Neural cell (in vitro differentiated cells): Measurements from ENCODE around the gene BRD7. TPM values are rescaled to one million over a fixed set of nuclear protein-coding genes. Genes with fewer than 3 reads are reported as not detected.

ENCODE experiments used
- H2AFZ ChIP-seq: fragments of 200-600, 300-800 bp; sonication (generic), shearing (Covaris generic); 2 replicates; pipeline ENCODE4 v1.6.0; 2014; ENCODE audit warnings: low read depth, mild to moderate bottlenecking, antibody characterized with exemption, low read length, moderate library complexity
- H3F3A ChIP-seq: fragments of 200-600 bp; shearing (Covaris generic); 2 replicates; pipeline ENCODE4 v1.6.1; 2016; ENCODE audit warnings: mild to moderate bottlenecking, moderate library complexity, mixed read lengths, antibody characterized with exemption, low read length; ENCODE audit not compliant: insufficient read depth, poor library complexity, severe bottlenecking
- H3K27ac ChIP-seq: fragments of 200-600, 300-800 bp; sonication (generic), shearing (Covaris generic); 2 replicates; pipeline ENCODE4 v1.5.1; 2014; ENCODE audit warnings: mild to moderate bottlenecking, low read length, moderate library complexity
- H3K27me3 ChIP-seq: fragments of 300-800, 200-600 bp; sonication (generic), shearing (Covaris generic); 2 replicates; pipeline ENCODE4 v1.6.0; 2014; ENCODE audit warnings: mild to moderate bottlenecking, low read depth, low read length, moderate library complexity; ENCODE audit not compliant: insufficient read depth
- H3K36me3 ChIP-seq: fragments of 300-800, 200-600 bp; sonication (generic), shearing (Covaris generic); 2 replicates; pipeline ENCODE4 v1.5.1; 2014; ENCODE audit warnings: mild to moderate bottlenecking, antibody characterized with exemption, low read length, moderate library complexity; ENCODE audit not compliant: insufficient read depth
- H3K4me2 ChIP-seq: fragments of 300-800, 200-600 bp; sonication (generic), shearing (Covaris generic); 2 replicates; pipeline ENCODE4 v1.6.0; 2014; ENCODE audit warnings: mild to moderate bottlenecking, low read length
- H3K4me3 ChIP-seq: fragments of 300-800, 200-600 bp; sonication (generic), shearing (Covaris generic); 2 replicates; pipeline ENCODE4 v1.5.1; 2014; ENCODE audit warnings: mild to moderate bottlenecking, low read length, moderate library complexity
- H3K79me2 ChIP-seq: fragments of 200-600 bp; shearing (Covaris generic); replicated peaks from 2 replicates; pipeline ENCODE4 v1.6.0; 2014; ENCODE audit warnings: mild to moderate bottlenecking, low read length, moderate library complexity; ENCODE audit not compliant: insufficient read depth
- H3K9ac ChIP-seq: fragments of 300-800, 200-600 bp; sonication (generic), shearing (Covaris generic); 2 replicates; pipeline ENCODE4 v1.6.1; 2016; ENCODE audit warnings: mild to moderate bottlenecking, low read length, mixed read lengths
- H3K9me2 ChIP-seq: fragments of 200-600 bp; shearing (Covaris generic); 2 replicates; pipeline ENCODE4 v1.6.1; 2016; ENCODE audit warnings: mild to moderate bottlenecking, low read length, mixed read lengths; ENCODE audit not compliant: insufficient read depth
- H3K9me3 ChIP-seq: fragments of 200-600, 300-800 bp; sonication (generic), shearing (Covaris generic); 2 replicates; pipeline ENCODE4 v1.6.1; 2016; ENCODE audit warnings: mild to moderate bottlenecking, mixed run types, low read length, moderate library complexity, mixed read lengths
- H4K20me1 ChIP-seq: fragments of 200-600 bp; shearing (Covaris generic); 2 replicates; pipeline ENCODE4 v1.6.1; 2016; ENCODE audit warnings: mild to moderate bottlenecking, mixed run types; ENCODE audit not compliant: insufficient read depth
- EP300 ChIP-seq: fragments of 450-650 bp; conservative IDR thresholded peaks from 2 replicates; pipeline ENCODE4 v1.6.1; 2014; ENCODE audit warnings: antibody characterized with exemption, mild to moderate bottlenecking, moderate library complexity; ENCODE audit not compliant: poor library complexity, severe bottlenecking
- EZH2 ChIP-seq: fragments of 200-600, 300-800 bp; shearing (Covaris generic), sonication (generic); IDR thresholded peaks from 2 replicates; pipeline ENCODE4 v1.6.1; 2014; ENCODE audit warnings: antibody characterized with exemption, low read length, borderline replicate concordance, mild to moderate bottlenecking; ENCODE audit not compliant: insufficient read depth, poor library complexity, severe bottlenecking
- MXI1 ChIP-seq: fragments of 450-650 bp; conservative IDR thresholded peaks from 2 replicates; pipeline ENCODE4 v1.6.1; 2014; ENCODE audit warnings: antibody characterized with exemption, mild to moderate bottlenecking; ENCODE audit not compliant: poor library complexity, severe bottlenecking
- POLR2AphosphoS5 ChIP-seq: IDR thresholded peaks from 2 replicates; pipeline ENCODE4 v1.6.1; 2012
- RAD21 ChIP-seq: fragments of 450-650 bp; conservative IDR thresholded peaks from 2 replicates; pipeline ENCODE4 v1.6.1; 2014; ENCODE audit warnings: antibody characterized with exemption, mild to moderate bottlenecking, moderate library complexity
- SMC3 ChIP-seq: fragments of 450-650 bp; conservative IDR thresholded peaks from 2 replicates; pipeline ENCODE4 v1.6.1; 2014; ENCODE audit warnings: antibody characterized with exemption, mild to moderate bottlenecking, moderate library complexity; ENCODE audit not compliant: poor library complexity
- TAF1 ChIP-seq: IDR thresholded peaks from 2 replicates; pipeline ENCODE4 v1.6.1; 2012; ENCODE audit warnings: low read depth
- polyA plus RNA-seq: library from polyadenylated mRNA; depleted of rRNA; stranded (reverse); fragments of >200 nt; gene quantifications from 2 replicates; pipeline ENCODE4 v1.2.3, GENCODE V29; 2014
- TF ChIP-seq, protein P1 (sequence below): fragments of 450-650 bp; IDR thresholded peaks from 2 replicates; pipeline ENCODE4 v1.5.1; 2014; ENCODE audit warnings: antibody characterized with exemption, mild to moderate bottlenecking, moderate library complexity; ENCODE audit not compliant: poor library complexity, severe bottlenecking
- TF ChIP-seq, protein P2 (sequence below): IDR thresholded peaks from 2 replicates; pipeline ENCODE4 v1.6.1; 2012; ENCODE audit warnings: borderline replicate concordance

Gene BRD7
- polyA plus RNA-seq, 1 donor from 2014 or later: 57.2 TPM

DNA sequence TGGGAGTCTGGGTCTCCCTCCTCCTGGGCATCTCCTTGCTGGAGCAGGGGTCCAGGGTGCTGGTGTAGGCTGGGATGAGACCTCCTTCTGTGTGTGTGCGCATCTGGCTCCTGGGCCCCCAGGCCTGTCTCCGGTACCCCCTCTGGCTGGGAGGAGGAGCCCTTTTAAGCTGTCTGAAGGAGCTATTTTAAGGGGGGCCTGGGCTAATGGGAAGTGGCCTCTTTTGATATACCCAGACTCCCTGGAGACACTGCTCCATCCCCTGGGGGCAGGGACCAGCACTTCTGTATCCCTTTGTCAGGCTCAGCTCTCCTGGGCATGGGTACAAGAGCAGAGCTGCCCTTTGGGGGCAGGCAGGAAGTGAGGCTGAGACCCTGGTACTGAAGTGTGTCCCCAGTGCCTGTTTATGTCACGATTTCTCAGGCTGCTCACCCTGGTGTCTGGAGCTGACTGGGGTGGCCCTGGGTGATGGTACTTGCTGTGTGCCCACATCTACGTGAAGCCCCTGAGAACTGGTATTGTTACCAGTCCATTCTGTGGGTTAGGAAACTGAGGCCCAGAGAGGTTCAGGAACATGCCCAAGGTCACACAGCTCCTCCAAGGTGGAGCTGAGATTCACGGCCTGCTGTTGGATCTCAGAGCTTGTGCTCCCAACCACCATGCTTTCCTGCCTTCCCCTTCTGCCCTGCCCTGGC is 96.0 kb downstream of the BRD7 start:
- no peak overlapping the region for H3K4me3 ChIP-seq
- no peak overlapping the region for H3K9ac ChIP-seq
- no peaks in the 10 kb centered on the region for H3K9me2 ChIP-seq
- TF ChIP-seq POLR2AphosphoS5: no peak
- TF ChIP-seq EP300: no peak
- TF ChIP-seq TAF1: no peak
- no peak for TF ChIP-seq EZH2
- no peak for TF ChIP-seq SMC3
- TF ChIP-seq RAD21: no peak
- TF ChIP-seq MXI1: no peak
- no peak overlapping the region for H3K27ac ChIP-seq
- H3K79me2 ChIP-seq: no peaks in the 10 kb centered on the region
- H3K27me3 ChIP-seq: no peaks in the 10 kb centered on the region
- no peaks in the 10 kb centered on the region for H3K9me3 ChIP-seq
- H2AFZ ChIP-seq: no peak overlapping the region
- H4K20me1 ChIP-seq: no peaks in the 10 kb centered on the region
- H3K36me3 ChIP-seq: no peaks in the 10 kb centered on the region
- H3F3A ChIP-seq: no peaks in the 10 kb centered on the region
- H3K4me2 ChIP-seq: no peak overlapping the region

DNA sequence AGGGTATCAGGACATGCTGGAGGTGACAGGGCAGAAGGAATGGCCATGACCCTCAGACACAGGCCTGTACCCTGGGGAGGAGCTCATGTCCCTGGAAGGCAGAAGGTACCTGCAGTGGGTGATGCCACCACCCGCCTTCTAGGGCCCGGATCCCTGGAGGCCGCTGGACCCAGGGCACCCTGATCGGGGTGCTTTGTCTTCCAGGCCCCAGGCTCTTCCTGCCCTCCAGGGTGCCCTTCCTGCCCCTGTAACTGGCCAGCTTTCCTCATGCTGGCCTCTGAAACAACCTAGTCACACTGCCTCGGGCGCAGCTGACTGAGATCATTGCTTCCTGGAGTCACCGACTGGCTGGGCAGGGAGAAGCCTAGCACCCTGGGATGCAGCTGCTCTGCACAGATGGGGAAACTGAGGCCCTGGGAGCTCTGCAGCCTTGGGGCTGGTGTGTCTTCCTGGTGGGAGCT is 96.6 kb downstream of the BRD7 start:
- Histone ChIP-seq H3K79me2 (no peaks in the 10 kb centered on the region), H2AFZ (no peak overlapping the region), H3K4me3 (no peak overlapping the region), H3K27me3 (no peaks in the 10 kb centered on the region), H4K20me1 (no peaks in the 10 kb centered on the region), H3K9me2 (no peaks in the 10 kb centered on the region), H3K9me3 (no peaks in the 10 kb centered on the region), H3K4me2 (no peak overlapping the region), H3K36me3 (no peaks in the 10 kb centered on the region), H3K27ac (no peak overlapping the region), H3K9ac (no peak overlapping the region), H3F3A (no peaks in the 10 kb centered on the region)
- TF ChIP-seq, protein P1, sequence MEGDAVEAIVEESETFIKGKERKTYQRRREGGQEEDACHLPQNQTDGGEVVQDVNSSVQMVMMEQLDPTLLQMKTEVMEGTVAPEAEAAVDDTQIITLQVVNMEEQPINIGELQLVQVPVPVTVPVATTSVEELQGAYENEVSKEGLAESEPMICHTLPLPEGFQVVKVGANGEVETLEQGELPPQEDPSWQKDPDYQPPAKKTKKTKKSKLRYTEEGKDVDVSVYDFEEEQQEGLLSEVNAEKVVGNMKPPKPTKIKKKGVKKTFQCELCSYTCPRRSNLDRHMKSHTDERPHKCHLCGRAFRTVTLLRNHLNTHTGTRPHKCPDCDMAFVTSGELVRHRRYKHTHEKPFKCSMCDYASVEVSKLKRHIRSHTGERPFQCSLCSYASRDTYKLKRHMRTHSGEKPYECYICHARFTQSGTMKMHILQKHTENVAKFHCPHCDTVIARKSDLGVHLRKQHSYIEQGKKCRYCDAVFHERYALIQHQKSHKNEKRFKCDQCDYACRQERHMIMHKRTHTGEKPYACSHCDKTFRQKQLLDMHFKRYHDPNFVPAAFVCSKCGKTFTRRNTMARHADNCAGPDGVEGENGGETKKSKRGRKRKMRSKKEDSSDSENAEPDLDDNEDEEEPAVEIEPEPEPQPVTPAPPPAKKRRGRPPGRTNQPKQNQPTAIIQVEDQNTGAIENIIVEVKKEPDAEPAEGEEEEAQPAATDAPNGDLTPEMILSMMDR: no peak
- no peak for TF ChIP-seq RAD21
- TF ChIP-seq SMC3: no peak
- no peak for TF ChIP-seq EP300
- TF ChIP-seq MXI1: no peak
- TF ChIP-seq EZH2: no peak
- no peak for TF ChIP-seq TAF1
- no peak for TF ChIP-seq POLR2AphosphoS5
- TF ChIP-seq, protein P2, sequence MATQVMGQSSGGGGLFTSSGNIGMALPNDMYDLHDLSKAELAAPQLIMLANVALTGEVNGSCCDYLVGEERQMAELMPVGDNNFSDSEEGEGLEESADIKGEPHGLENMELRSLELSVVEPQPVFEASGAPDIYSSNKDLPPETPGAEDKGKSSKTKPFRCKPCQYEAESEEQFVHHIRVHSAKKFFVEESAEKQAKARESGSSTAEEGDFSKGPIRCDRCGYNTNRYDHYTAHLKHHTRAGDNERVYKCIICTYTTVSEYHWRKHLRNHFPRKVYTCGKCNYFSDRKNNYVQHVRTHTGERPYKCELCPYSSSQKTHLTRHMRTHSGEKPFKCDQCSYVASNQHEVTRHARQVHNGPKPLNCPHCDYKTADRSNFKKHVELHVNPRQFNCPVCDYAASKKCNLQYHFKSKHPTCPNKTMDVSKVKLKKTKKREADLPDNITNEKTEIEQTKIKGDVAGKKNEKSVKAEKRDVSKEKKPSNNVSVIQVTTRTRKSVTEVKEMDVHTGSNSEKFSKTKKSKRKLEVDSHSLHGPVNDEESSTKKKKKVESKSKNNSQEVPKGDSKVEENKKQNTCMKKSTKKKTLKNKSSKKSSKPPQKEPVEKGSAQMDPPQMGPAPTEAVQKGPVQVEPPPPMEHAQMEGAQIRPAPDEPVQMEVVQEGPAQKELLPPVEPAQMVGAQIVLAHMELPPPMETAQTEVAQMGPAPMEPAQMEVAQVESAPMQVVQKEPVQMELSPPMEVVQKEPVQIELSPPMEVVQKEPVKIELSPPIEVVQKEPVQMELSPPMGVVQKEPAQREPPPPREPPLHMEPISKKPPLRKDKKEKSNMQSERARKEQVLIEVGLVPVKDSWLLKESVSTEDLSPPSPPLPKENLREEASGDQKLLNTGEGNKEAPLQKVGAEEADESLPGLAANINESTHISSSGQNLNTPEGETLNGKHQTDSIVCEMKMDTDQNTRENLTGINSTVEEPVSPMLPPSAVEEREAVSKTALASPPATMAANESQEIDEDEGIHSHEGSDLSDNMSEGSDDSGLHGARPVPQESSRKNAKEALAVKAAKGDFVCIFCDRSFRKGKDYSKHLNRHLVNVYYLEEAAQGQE: no peak
